ENCODE data around the gene PIP5K1B. TPM values are rescaled to one million over a fixed set of nuclear protein-coding genes. Genes with fewer than 3 reads are reported as not detected.

PIP5K1B gene
- total and polyA plus RNA-seq, 2 of the 13 experiments (the other 11 are each of a cell fraction or from before 2014, with no cell fraction given) = 15.8 to 17.5 TPM

GRCh38 chr9:68797116-68797515 is 92.1 kb downstream of the PIP5K1B start (continued):
- TF ChIP-seq, protein P1, sequence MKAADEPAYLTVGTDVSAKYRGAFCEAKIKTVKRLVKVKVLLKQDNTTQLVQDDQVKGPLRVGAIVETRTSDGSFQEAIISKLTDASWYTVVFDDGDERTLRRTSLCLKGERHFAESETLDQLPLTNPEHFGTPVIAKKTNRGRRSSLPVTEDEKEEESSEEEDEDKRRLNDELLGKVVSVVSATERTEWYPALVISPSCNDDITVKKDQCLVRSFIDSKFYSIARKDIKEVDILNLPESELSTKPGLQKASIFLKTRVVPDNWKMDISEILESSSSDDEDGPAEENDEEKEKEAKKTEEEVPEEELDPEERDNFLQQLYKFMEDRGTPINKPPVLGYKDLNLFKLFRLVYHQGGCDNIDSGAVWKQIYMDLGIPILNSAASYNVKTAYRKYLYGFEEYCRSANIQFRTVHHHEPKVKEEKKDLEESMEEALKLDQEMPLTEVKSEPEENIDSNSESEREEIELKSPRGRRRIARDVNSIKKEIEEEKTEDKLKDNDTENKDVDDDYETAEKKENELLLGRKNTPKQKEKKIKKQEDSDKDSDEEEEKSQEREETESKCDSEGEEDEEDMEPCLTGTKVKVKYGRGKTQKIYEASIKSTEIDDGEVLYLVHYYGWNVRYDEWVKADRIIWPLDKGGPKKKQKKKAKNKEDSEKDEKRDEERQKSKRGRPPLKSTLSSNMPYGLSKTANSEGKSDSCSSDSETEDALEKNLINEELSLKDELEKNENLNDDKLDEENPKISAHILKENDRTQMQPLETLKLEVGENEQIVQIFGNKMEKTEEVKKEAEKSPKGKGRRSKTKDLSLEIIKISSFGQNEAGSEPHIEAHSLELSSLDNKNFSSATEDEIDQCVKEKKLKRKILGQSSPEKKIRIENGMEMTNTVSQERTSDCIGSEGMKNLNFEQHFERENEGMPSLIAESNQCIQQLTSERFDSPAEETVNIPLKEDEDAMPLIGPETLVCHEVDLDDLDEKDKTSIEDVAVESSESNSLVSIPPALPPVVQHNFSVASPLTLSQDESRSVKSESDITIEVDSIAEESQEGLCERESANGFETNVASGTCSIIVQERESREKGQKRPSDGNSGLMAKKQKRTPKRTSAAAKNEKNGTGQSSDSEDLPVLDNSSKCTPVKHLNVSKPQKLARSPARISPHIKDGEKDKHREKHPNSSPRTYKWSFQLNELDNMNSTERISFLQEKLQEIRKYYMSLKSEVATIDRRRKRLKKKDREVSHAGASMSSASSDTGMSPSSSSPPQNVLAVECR (CRISPR knock-in tag; IDR thresholded peaks at IDR 0.05; ENCODE audit: borderline replicate concordance) = no peak

- ATAC-seq = no peak
- Histone ChIP-seq H3K36me3 (replicated peaks in 1 of 2; ENCODE audit: control insufficient read depth in 1 of 2, insufficient read depth in 2 of 2, low read length in 2 of 2) (no peaks in the 10 kb centered on the region; a peak in 1 of 5 replicates), H4K20me1 (ENCODE audit: insufficient read depth, low read length) (no peaks in the 10 kb centered on the region), H3K4me2 (ENCODE audit: low read depth, low read length) (no peak overlapping the region), H3K9ac (ENCODE audit: insufficient read depth, low read depth, low read length) (no peak overlapping the region), H2AFZ (ENCODE audit: low read length) (no peak overlapping the region), H3K79me2 (ENCODE audit: insufficient read depth, low read length) (peaks cover 10% of the 10 kb centered on the region), H3K4me3 (replicated peaks in 1 of 3; ENCODE audit: insufficient read depth in 1 of 3, low read depth in 2 of 3, low read length in 3 of 3) (no peak overlapping the region), H3K4me1 (ENCODE audit: insufficient read depth, low read length) (no peaks in the 10 kb centered on the region), H3K9me3 (ENCODE audit: low read length) (no peaks in the 10 kb centered on the region), H3K27me3 (ENCODE audit: control insufficient read depth in 1 of 2, insufficient read depth in 2 of 2, low read length in 2 of 2) (no peaks in the 10 kb centered on the region), H3K27ac (ENCODE audit: extremely low read length, insufficient read depth, low read length) (no peak overlapping the region)
- intact Hi-C loops (cut with micrococcal nuclease; ENCODE audit: unreplicated experiment) = no loop called here
- FAIRE-seq = no peak
- in situ Hi-C loops (cut with HindIII; ENCODE audit: extremely low pct_ligation_motif_present, low pct_unique_long_range_greater_than_20kb) = no loop called here
- no peak for TF ChIP-seq ZNF709 (CRISPR knock-in tag; IDR thresholded peaks at IDR 0.05)
- TF ChIP-seq E2F2 (CRISPR knock-in tag; IDR thresholded peaks at IDR 0.05; ENCODE audit: borderline replicate concordance) = no peak
- TF ChIP-seq ZZZ3 (CRISPR knock-in tag; IDR thresholded peaks at IDR 0.05; ENCODE audit: borderline replicate concordance) = no peak
- no peak for TF ChIP-seq ZNF160 (CRISPR knock-in tag; IDR thresholded peaks at IDR 0.05)
- TF ChIP-seq ARHGAP35 (CRISPR knock-in tag; IDR thresholded peaks at IDR 0.05; ENCODE audit: borderline replicate concordance) = no peak
- no peak for TF ChIP-seq ZBTB25 (CRISPR knock-in tag; IDR thresholded peaks at IDR 0.05)
- whole genome bisulfite sequencing (ENCODE audit: low lambda C conversion rate) = 95% methylated on average over 1 of the region's 1 CpG
- no peak for DNase-seq (ENCODE audit: low spot score)
- BruUV-seq (replicated peaks) = no TSS peak
- ChIA-PET CTCF (ENCODE audit: low intra/inter-chr PET ratio, low total read pairs) (no interaction called here), POLR2A (no interaction called here)
Observed at GRCh38 chr9:68798423-68798822, 93.4 kb downstream of the PIP5K1B start.
